ENCODE data around the gene GFI1. TPM values are rescaled to one million over a fixed set of nuclear protein-coding genes. Genes with fewer than 3 reads are reported as not detected.

The GFI1 gene
- total RNA-seq, 1 donor from 2014 or later = 0.89 TPM

DNA sequence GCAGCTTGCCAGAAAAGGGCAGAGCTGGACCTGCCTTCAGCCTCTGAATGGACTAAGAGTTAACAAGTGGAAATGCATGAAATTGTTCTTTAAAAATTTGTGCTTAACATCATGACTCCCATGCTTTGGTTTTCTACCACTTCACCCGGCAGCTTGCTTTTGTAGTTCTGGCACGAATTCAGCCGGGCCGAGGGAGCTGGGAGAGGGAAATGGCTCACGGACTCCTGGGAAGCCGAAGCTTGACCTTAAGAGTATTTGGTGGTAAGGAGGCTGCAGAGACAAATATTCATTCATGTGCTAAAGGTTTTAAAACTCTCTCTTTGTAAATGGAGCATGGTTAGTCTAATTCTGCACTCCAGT is 17.2 kb upstream of the GFI1 start:
- no peaks in the 10 kb centered on the region for H3K9me3 Mint-ChIP-seq (ENCODE audit: unreplicated experiment)
- H3K4me3 ChIP-seq (ENCODE audit: insufficient read depth, low read depth, low read length) = no peak overlapping the region
- H3K27ac ChIP-seq (ENCODE audit: low read depth, low read length) = no peak overlapping the region
- no peaks in the 10 kb centered on the region for H3K27me3 Mint-ChIP-seq (ENCODE audit: low read depth, unreplicated experiment)
- no peak overlapping the region for H3K9ac ChIP-seq (ENCODE audit: low read length)
- DNase-seq (ENCODE audit: low read depth) = peak; percentile 59
- FAIRE-seq = no peak
- H4K20me1 ChIP-seq (ENCODE audit: insufficient read depth, low read length) = no peaks in the 10 kb centered on the region
- H3K4me1 ChIP-seq (ENCODE audit: insufficient read depth, low read length) = no peaks in the 10 kb centered on the region
- peaks cover 8% of the 10 kb centered on the region for H3K4me1 Mint-ChIP-seq (ENCODE audit: low read depth, unreplicated experiment)
- H3K27me3 ChIP-seq (ENCODE audit: insufficient read depth, low read length) = no peaks in the 10 kb centered on the region
- H3K4me3 Mint-ChIP-seq (ENCODE audit: unreplicated experiment) = no peak overlapping the region
- no peaks in the 10 kb centered on the region for H3K79me2 ChIP-seq (ENCODE audit: insufficient read depth, low read length)
- H3K36me3 Mint-ChIP-seq (ENCODE audit: low read depth, unreplicated experiment) = no peaks in the 10 kb centered on the region
- no peaks in the 10 kb centered on the region for H3K36me3 ChIP-seq (ENCODE audit: insufficient read depth, low read length)
- no peak overlapping the region for H2AFZ ChIP-seq (ENCODE audit: low read depth, low read length)
- H3K4me2 ChIP-seq (ENCODE audit: low read length) = peak overlapping the region; percentile 24
- H3K27ac Mint-ChIP-seq (ENCODE audit: unreplicated experiment) = no peak overlapping the region
- H3K9me3 ChIP-seq (ENCODE audit: insufficient read depth, low read depth, low read length) = no peaks in the 10 kb centered on the region
- no peak for TF ChIP-seq EZH2 (IDR thresholded peaks at IDR 0.05; ENCODE audit: insufficient read depth, low read length)
- TF ChIP-seq, protein P1, sequence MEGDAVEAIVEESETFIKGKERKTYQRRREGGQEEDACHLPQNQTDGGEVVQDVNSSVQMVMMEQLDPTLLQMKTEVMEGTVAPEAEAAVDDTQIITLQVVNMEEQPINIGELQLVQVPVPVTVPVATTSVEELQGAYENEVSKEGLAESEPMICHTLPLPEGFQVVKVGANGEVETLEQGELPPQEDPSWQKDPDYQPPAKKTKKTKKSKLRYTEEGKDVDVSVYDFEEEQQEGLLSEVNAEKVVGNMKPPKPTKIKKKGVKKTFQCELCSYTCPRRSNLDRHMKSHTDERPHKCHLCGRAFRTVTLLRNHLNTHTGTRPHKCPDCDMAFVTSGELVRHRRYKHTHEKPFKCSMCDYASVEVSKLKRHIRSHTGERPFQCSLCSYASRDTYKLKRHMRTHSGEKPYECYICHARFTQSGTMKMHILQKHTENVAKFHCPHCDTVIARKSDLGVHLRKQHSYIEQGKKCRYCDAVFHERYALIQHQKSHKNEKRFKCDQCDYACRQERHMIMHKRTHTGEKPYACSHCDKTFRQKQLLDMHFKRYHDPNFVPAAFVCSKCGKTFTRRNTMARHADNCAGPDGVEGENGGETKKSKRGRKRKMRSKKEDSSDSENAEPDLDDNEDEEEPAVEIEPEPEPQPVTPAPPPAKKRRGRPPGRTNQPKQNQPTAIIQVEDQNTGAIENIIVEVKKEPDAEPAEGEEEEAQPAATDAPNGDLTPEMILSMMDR (IDR thresholded peaks at IDR 0.05; ENCODE audit: insufficient read depth, low read depth, low read length) = no peak

DNA sequence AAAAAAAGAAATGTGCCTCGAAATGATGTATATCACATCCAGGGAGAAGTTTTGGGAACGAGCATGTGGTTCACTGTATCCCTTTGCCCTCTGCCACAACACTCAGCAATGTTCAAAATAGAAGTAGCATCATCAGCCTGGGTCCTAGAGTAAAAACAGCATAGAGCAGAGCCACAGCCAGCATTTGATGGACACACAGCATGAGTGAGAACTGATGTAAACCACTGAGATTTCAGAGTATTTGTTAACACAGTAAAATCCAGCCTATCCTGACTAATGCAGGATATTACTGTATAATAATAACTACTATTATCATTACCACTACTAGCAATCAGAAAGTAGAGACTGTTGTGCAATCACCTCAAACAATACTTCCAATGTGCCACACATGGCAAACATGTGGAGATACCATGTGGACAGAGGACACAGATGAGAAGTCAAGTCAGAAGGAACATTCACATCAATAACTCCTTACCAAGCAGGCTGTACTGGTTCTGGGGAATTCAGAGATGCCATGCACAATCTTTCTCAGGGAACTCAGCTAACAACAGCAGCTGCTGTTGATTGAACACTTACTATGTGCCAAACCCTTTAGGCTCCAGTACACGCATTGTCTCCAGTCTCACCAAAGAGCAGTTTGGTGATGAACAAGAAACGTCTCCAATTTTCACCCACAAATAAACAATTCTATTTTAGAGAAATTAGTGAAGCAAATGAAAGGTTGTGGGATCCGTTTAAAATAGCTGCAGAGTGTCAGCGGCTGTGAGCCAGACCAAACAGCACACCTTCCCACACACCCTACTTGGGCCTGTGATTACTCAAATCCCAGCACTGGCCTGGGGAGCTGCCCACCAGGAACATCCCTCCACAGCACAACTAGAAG is 16.6 kb upstream of the GFI1 start:
- Mint-ChIP-seq H3K36me3 (ENCODE audit: low read depth, unreplicated experiment) (no peaks in the 10 kb centered on the region), H3K4me3 (ENCODE audit: unreplicated experiment) (no peak overlapping the region), H3K27ac (ENCODE audit: unreplicated experiment) (no peak overlapping the region), H3K4me1 (ENCODE audit: low read depth, unreplicated experiment) (peaks cover 8% of the 10 kb centered on the region), H3K9me3 (ENCODE audit: unreplicated experiment) (peaks cover under 1% of the 10 kb centered on the region), H3K27me3 (ENCODE audit: low read depth, unreplicated experiment) (no peaks in the 10 kb centered on the region)
- Histone ChIP-seq H3K27me3 (ENCODE audit: insufficient read depth, low read length) (no peaks in the 10 kb centered on the region), H2AFZ (ENCODE audit: low read depth, low read length) (no peak overlapping the region), H3K36me3 (ENCODE audit: insufficient read depth, low read length) (no peaks in the 10 kb centered on the region), H3K9me3 (ENCODE audit: insufficient read depth, low read depth, low read length) (no peaks in the 10 kb centered on the region), H3K27ac (ENCODE audit: low read depth, low read length) (no peak overlapping the region), H3K9ac (ENCODE audit: low read length) (no peak overlapping the region), H4K20me1 (ENCODE audit: insufficient read depth, low read length) (no peaks in the 10 kb centered on the region), H3K4me1 (ENCODE audit: insufficient read depth, low read length) (no peaks in the 10 kb centered on the region), H3K4me2 (ENCODE audit: low read length) (peak overlapping the region; percentile 24), H3K4me3 (ENCODE audit: insufficient read depth, low read depth, low read length) (no peak overlapping the region), H3K79me2 (ENCODE audit: insufficient read depth, low read length) (no peaks in the 10 kb centered on the region)
- no peak for TF ChIP-seq EZH2 (IDR thresholded peaks at IDR 0.05; ENCODE audit: insufficient read depth, low read length)
- TF ChIP-seq, protein P1 (IDR thresholded peaks at IDR 0.05; ENCODE audit: insufficient read depth, low read depth, low read length) = no peak
- FAIRE-seq (no peak), DNase-seq (ENCODE audit: low read depth) (no peak)

DNA sequence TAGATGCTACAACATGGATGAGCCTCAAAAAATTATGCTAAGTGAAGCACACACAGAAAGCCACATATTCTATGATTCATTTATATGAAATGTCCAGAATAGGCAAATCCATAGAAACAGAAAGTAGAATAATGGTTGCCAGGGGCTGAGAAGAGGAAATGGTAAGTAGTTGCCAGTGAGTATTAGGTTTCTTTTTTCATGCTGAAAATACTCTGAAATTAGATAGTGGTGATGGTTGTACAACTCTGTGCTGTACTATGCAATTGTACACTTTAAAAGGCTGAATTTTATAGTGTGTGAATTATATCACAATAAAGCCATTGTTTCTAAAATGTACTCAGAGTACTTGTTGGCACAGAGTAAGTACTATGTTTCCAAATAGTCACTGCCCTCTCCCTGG is 15.5 kb upstream of the GFI1 start:
- Histone ChIP-seq H3K27me3 (ENCODE audit: insufficient read depth, low read length) (no peaks in the 10 kb centered on the region), H3K36me3 (ENCODE audit: insufficient read depth, low read length) (no peaks in the 10 kb centered on the region), H3K79me2 (ENCODE audit: insufficient read depth, low read length) (no peaks in the 10 kb centered on the region), H2AFZ (ENCODE audit: low read depth, low read length) (no peak overlapping the region), H3K4me1 (ENCODE audit: insufficient read depth, low read length) (no peaks in the 10 kb centered on the region), H3K4me2 (ENCODE audit: low read length) (no peak overlapping the region), H3K4me3 (ENCODE audit: insufficient read depth, low read depth, low read length) (no peak overlapping the region), H3K27ac (ENCODE audit: low read depth, low read length) (no peak overlapping the region), H3K9ac (ENCODE audit: low read length) (no peak overlapping the region), H4K20me1 (ENCODE audit: insufficient read depth, low read length) (no peaks in the 10 kb centered on the region), H3K9me3 (ENCODE audit: insufficient read depth, low read depth, low read length) (no peaks in the 10 kb centered on the region)
- TF ChIP-seq, protein P1 (IDR thresholded peaks at IDR 0.05; ENCODE audit: insufficient read depth, low read depth, low read length) = no peak
- no peak for TF ChIP-seq EZH2 (IDR thresholded peaks at IDR 0.05; ENCODE audit: insufficient read depth, low read length)
- DNase-seq (ENCODE audit: low read depth) (peak; percentile 60), FAIRE-seq (no peak)
- H3K4me3 Mint-ChIP-seq (ENCODE audit: unreplicated experiment) = no peak overlapping the region
- no peaks in the 10 kb centered on the region for H3K36me3 Mint-ChIP-seq (ENCODE audit: low read depth, unreplicated experiment)
- no peak overlapping the region for H3K27ac Mint-ChIP-seq (ENCODE audit: unreplicated experiment)
- no peaks in the 10 kb centered on the region for H3K27me3 Mint-ChIP-seq (ENCODE audit: low read depth, unreplicated experiment)
- H3K9me3 Mint-ChIP-seq (ENCODE audit: unreplicated experiment) = peaks cover 2% of the 10 kb centered on the region
- peaks cover 8% of the 10 kb centered on the region for H3K4me1 Mint-ChIP-seq (ENCODE audit: low read depth, unreplicated experiment)

Data from astrocyte (in vitro differentiated cells and primary cell).